PFSK-1 (cell line): ENCODE results near the gene MUL1.

ENCODE experiments used
- POLR2AphosphoS5 ChIP-seq: IDR thresholded peaks from 2 replicates; pipeline ENCODE4 v1.6.1; 2012; ENCODE audit warnings: low read depth, mild to moderate bottlenecking, control low read depth, low read length, moderate library complexity
- SIN3A ChIP-seq: IDR thresholded peaks from 2 replicates; pipeline ENCODE4 v1.6.1; 2012; ENCODE audit warnings: mild to moderate bottlenecking, low read length, moderate library complexity, borderline replicate concordance; ENCODE audit not compliant: insufficient read depth
- TAF1 ChIP-seq: IDR thresholded peaks from 2 replicates; pipeline ENCODE4 v1.6.1; 2012; ENCODE audit warnings: low read length, control low read depth, borderline replicate concordance; ENCODE audit not compliant: insufficient read depth
- TF ChIP-seq, protein P1 (sequence below), 2 experiments: IDR thresholded peaks; 2 replicates each; pipeline versions ENCODE4 v1.6.1 to v1.8.0; 2011 to 2012; ENCODE audit warnings: low read depth in 2 of 2, low read length in 2 of 2, control low read depth in 1 of 2, inconsistent platforms in 1 of 2, mild to moderate bottlenecking in 1 of 2, moderate library complexity in 1 of 2; ENCODE audit not compliant: insufficient read depth in 1 of 2

DNA sequence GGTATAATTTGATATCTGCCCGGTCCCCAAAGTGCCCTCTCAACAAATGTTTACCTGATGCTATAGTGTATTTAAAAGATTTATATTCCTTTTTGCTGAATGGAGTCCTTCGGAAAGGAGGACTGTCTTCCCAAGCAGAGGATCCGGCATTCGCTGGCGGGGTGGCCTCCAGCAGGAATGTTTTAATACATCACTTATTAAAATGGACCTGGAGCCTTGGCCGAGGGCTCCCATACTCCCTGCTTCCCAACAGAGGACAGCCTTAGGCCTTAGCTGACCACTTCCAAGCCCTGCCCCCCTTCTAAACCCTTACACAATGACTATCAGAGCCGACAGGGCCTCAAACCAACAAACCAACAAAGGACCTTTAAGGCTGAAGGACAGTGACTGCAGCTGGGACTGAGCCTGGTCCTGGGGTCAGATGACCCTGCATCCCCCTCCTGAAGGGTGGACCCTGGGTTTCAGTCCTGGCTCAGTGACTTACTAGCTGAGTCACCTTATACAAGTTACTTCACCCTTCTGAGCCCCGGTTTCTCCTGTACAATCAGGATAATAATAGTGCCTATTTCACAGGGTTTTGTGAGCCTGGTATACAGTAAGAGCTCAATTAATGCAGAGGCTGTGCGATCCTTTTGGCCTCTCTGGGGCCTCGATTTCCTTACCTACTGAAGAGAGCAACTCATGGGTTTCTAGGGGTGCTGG, 27.6 kb downstream of the MUL1 start:
- TF ChIP-seq, protein P1, sequence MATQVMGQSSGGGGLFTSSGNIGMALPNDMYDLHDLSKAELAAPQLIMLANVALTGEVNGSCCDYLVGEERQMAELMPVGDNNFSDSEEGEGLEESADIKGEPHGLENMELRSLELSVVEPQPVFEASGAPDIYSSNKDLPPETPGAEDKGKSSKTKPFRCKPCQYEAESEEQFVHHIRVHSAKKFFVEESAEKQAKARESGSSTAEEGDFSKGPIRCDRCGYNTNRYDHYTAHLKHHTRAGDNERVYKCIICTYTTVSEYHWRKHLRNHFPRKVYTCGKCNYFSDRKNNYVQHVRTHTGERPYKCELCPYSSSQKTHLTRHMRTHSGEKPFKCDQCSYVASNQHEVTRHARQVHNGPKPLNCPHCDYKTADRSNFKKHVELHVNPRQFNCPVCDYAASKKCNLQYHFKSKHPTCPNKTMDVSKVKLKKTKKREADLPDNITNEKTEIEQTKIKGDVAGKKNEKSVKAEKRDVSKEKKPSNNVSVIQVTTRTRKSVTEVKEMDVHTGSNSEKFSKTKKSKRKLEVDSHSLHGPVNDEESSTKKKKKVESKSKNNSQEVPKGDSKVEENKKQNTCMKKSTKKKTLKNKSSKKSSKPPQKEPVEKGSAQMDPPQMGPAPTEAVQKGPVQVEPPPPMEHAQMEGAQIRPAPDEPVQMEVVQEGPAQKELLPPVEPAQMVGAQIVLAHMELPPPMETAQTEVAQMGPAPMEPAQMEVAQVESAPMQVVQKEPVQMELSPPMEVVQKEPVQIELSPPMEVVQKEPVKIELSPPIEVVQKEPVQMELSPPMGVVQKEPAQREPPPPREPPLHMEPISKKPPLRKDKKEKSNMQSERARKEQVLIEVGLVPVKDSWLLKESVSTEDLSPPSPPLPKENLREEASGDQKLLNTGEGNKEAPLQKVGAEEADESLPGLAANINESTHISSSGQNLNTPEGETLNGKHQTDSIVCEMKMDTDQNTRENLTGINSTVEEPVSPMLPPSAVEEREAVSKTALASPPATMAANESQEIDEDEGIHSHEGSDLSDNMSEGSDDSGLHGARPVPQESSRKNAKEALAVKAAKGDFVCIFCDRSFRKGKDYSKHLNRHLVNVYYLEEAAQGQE (IDR thresholded peaks at IDR 0.05; ENCODE audit: insufficient read depth in 1 of 2, low read depth in 2 of 2, low read length in 2 of 2) = no peak
- TF ChIP-seq POLR2AphosphoS5 (no peak), TAF1 (no peak), SIN3A (no peak)
